RKO (cell line): Measurements from ENCODE around the gene C11orf68.
"Not testable (repeated sequence)": the region's sequence is repeated elsewhere in the genome, so short reads cannot be mapped to it uniquely, and the experiment has no call there.

Experiments
- DNase-seq: peaks from one replicate; pipeline ENCODE4 v3.0.0-alpha.2; 2016; ENCODE audit warnings: low spot score

C11orf68 gene

DNA sequence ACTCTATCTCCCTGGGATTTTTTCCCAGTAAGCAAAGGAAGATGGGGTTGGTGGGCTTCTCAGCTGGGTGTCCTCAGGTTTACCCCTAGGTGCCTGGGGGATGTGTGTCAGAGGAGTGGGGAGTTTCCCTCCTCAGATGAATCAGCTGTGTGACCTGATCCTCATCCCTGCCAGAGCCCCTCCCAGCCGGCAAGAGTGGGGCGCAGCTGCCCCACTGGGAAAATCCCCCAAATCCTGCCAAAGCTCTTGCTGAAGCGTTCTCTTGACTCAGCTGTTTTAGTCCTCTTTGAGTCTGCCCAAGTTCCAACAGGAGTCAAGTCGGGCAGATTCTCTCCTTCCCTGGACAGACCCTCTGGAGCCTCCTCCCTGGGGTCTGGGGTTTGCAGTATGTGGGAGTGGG lies 6.0 kb downstream of the C11orf68 start:
- DNase-seq: peak; percentile 96

- peak; percentile 97 for DNase-seq
These were observed 6.9 kb downstream of the C11orf68 start for GRCh38 chr11:65911682-65912568.

DNA sequence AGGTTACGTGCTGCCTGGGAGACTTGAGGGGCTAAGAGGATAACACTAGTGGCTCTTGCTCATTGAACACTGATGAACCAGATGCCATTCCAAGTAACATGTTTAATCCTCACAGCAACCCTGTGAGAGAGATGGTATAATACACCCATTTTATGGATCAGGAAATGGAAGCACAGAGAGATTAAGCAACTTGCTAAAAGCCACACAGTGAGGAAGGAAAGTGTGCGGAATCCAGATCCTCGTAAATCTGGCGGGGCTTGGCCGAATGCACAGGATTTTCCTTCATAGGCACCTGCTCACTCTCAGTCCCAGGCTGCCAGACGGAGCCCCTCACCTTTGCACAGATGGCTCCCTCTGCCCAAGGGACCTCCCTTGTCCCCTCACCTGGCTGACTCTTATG lies 11.0 kb downstream of the C11orf68 start:
- peak; percentile 61 for DNase-seq

GRCh38 chr11:65906602-65907001 lies 12.3 kb downstream of the C11orf68 start:
- DNase-seq: peak; percentile 78

DNA sequence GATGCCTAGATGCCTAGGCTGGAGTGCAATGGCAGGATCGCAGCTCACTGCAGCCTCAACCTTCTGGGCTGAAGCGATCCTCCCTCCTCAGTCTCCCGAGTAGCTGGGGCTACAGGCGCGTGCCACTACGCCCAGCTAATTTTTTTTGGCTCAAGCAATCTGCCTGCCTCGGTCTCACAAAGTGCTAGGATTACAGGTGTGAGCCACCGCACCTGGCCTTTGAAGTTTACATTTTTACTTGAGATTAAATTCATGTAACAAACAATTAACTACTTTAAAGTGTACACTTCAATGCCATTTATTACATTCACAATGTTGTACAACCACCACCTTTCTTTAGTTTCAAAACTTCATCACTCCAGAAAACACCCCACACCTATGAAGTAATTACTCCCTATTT lies 15.1 kb downstream of the C11orf68 start:
- peak; percentile 34 for DNase-seq

- peak; percentile 95 for DNase-seq
These were observed 15.8 kb downstream of the C11orf68 start for GRCh38 chr11:65903068-65903481.

DNA sequence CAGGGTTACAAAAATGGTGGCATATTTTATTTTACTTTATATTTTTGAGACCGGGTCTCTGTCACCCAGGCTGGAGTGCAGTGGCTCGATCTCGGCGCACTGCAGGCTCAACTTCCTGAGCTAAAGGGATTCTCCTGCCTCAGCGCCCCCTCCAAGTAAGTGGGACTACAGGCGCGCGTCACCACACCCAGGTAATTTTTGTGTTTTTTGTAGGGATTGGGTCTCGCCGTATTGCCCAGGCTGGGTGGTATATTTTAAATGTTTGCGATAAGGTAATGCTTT lies 18.0 kb downstream of the C11orf68 start:
- DNase-seq: peak; percentile 51

GRCh38 chr11:65900125-65900898 lies 18.6 kb downstream of the C11orf68 start, which contains the start of gene FOSL1:
FOSL1 (minus strand) TSS chr11:65900388; CDS start chr11:65900339, 49 bp downstream.
- peak; percentile 98 for DNase-seq

- DNase-seq: peak; percentile 90
These were observed 19.3 kb downstream of the C11orf68 start for GRCh38 chr11:65899356-65900124.

- DNase-seq: no peak
These were observed 20.1 kb downstream of the C11orf68 start for GRCh38 chr11:65898656-65899355.

- peak; percentile 49 for DNase-seq
These were observed 21.8 kb downstream of the C11orf68 start for GRCh38 chr11:65897020-65897471.

DNA sequence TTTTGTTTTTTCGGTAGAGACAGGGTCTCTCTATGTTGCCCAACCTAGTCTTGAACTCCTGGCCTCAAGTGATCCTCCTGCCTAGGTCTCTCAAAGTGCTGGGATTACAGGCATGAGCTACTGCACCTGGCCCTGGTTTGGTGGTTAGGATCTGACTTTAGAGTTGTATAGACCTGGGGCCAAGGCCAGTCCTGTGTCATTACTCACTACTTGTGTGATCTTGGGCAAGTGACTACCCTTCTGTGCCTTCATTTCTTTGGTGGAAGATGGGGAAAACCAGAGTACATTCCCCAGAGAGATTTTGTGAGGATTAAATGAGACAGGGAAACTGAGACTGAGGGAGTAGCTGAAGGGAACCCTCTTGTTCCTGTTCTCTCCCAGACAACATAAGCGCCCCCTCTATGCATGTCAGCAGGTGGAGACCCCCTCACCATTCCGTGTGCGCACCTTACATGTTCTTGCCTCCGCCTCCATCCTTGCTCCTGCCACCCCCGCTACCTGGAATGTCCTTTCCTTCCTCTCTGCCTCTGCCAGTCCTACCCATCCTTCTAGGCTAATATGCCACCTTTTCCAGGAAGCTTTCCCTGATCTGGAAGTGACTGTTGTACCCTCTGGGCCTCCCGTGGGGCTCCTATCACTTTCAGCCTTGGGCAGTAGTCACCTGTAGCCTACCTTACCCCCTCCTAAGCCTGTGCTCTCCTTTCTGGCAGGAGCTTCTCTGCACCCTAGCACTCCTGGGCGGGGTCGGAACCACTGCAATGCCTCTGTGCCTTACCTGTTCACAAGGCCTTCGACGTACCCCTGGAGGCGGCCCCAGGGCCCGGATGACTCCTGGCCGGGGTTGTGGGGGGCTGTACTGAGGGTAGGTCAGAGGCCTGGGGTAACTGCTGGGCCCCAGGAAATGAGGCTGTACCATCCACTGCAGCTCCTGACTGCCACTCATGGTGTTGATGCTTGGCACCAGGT lies 22.5 kb downstream of the C11orf68 start:
- peak; percentile 71 for DNase-seq

GRCh38 chr11:65895482-65895981 lies 23.3 kb downstream of the C11orf68 start:
- peak; percentile 65 for DNase-seq

DNA sequence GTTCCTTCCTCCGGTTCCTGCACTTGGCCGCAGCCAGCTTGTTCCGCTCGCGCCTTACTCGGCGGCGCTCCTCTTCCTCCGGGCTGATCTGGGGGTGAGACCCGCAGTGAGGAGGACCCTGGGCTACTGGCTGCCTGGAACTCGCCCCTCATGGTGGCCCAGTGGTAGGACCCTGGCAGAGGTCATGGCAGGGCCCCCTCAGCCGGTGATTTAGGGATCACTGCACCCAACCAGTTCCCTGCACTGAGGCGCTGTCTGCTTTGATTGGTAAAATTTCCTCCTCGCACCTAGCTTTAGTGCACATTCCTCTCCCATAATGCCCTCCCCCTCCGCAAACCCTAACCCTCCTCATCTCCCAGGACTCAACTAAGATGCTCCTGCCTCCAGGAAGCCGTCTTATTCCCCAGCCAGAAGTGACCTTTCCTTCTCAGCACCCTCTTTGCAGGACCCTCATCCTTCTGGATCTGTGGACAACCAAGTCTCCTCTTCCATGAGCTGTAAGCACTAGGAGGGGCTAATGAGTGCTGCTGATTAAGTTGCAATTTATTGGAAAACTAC lies 24.7 kb downstream of the C11orf68 start:
- DNase-seq: peak; percentile 87

GRCh38 chr11:65892661-65893317 lies 26.1 kb downstream of the C11orf68 start:
- peak; percentile 85 for DNase-seq

DNA sequence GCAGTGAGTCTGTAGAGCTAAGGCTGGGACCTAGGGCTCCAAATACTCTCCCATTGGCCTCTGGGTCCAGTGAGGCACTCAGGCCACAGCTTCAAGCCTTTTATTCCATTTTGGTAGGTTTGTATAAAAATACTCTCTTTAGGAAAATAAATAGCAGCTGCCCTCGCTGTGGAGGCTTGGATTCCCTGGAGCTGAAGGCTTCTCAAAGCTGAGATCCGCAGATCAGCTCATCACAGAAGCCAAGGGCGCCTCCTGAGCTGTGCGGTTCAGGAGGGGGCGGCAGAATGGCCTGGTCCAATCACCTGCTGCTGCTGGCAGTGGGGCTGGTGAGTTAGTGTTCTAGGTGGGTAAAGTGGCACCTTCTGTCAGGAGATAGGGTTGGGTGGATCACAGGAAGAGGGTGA lies 26.7 kb downstream of the C11orf68 start:
- DNase-seq: not testable (repeated sequence)

DNA sequence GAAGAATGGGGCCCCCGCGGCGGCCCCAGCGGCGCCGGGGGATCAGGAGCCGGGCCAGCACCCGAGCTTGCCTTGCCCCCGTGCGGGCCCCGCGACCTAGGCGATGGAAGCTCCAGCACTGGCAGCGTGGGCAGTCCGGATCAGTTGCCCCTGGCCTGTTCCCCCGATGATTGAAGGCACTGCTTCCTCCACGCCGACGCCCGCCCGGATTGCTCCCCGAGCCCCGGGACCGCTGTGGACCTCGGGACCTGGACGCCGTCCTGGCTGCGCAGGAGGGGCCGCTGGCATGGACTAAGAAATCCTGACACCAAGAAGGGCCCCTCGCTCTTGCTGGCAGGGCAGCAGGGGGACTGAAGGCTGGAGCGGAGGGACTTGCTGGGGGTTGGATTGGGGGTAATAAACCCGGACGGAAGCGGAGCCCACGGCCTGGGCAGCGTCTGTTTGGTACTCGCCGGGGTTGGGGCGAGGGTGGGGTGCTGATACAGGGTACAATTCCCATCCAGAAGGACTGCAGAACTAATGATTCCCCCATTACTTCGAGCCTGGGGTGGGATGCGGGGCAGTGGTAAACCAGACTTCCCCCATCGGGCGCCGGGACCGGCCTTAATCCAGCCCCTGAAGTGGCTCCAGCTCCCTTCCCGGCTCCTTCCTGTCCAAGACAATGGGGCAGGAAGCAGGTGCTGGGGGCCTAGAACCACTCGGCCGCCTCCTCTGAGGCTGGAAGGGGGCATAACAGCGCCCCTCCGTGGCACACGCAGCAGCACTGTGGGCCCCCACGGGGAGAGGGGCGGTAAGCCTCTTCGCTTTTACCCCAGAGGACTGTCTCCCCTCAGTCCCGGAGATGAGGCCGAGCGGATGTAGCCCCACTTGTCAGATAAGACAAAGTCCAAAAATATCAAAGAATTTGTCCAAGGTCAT lies 27.4 kb downstream of the C11orf68 start:
- peak; percentile 92 for DNase-seq
